ENCODE results near the gene CCDC88A. TPM values are rescaled to one million over a fixed set of nuclear protein-coding genes. Genes with fewer than 3 reads are reported as not detected.
"Not testable (repeated sequence)": the region's sequence is repeated elsewhere in the genome, so short reads cannot be mapped to it uniquely, and the experiment has no call there.

CCDC88A gene
- total RNA-seq, 1 donor from 2014 or later = 119 TPM

DNA sequence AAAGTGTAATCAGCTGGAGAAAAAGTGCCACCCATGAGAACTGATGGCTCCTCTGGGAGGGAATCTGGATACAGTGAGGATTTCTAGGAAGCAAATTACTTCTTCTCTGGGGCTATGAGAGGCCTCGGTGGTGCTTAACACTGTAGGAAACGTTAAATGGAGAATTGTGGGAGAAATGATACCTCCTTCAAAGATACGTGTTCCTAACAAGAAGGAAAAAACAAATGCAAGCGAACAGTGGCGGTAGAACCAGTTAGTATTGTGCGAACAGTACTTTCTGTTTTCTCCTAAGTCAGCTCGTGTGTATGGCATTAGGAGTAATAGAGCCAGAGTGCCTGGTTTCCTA, 150.0 kb downstream of the CCDC88A start:
- H3K27me3 ChIP-seq (ENCODE audit: low read depth) = no peaks in the 10 kb centered on the region
- H3K4me3 ChIP-seq = peak overlapping the region; percentile 83
- TF ChIP-seq, protein P1, sequence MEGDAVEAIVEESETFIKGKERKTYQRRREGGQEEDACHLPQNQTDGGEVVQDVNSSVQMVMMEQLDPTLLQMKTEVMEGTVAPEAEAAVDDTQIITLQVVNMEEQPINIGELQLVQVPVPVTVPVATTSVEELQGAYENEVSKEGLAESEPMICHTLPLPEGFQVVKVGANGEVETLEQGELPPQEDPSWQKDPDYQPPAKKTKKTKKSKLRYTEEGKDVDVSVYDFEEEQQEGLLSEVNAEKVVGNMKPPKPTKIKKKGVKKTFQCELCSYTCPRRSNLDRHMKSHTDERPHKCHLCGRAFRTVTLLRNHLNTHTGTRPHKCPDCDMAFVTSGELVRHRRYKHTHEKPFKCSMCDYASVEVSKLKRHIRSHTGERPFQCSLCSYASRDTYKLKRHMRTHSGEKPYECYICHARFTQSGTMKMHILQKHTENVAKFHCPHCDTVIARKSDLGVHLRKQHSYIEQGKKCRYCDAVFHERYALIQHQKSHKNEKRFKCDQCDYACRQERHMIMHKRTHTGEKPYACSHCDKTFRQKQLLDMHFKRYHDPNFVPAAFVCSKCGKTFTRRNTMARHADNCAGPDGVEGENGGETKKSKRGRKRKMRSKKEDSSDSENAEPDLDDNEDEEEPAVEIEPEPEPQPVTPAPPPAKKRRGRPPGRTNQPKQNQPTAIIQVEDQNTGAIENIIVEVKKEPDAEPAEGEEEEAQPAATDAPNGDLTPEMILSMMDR (IDR thresholded peaks at IDR 0.05) = no peak
- peak; percentile 7 to 29 for ATAC-seq
- H3K4me1 ChIP-seq = peaks cover 17% of the 10 kb centered on the region
- H3K9me3 ChIP-seq = no peaks in the 10 kb centered on the region
- intact Hi-C loops (cut with DNase I) = no loop called here
- DNase-seq = no peak
- H3K27ac ChIP-seq = peak overlapping the region; percentile 92
- peaks cover 18% of the 10 kb centered on the region for H3K36me3 ChIP-seq

DNA sequence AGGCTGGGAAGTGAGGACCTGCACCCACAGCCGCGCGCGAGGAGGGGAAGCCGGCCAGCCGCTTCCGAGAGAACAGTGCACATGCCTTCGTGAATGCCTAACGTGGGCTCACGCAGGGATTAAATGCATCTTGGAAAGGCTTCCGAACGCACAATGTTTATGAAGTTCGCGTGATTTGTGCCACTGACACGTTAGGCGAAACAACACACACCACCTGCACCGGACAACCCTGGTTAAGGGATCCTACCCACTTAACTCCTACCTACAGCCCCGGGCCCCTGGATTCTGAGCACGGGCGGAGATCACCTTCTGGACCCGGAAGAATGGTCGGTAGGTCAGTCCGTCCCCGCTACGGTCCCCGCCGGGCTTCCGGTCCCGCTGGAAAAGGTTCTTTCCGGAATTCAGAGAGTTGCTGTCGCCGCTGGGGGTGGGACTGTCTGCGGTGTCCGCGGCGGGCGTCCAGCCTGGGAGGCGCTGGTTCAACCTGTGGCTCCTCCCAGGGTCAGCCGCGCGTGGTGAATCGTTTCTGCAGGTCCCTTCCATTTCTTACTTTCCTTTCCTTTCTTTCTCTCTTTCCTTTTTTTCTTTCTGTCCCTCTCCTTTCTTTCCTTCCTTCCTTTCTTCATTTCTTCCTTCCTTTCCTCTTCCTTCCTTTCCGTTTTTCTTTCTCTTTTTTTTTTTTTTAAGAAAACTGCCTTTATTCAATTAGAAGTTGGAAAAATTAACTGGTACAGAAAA, 150.6 kb downstream of the CCDC88A start, which contains the start of gene MTIF2:
MTIF2 (minus strand) TSS at position 325 of the 738 bp plus-strand sequence. CDS start 5,373 bp downstream, outside the sequence.
- Histone ChIP-seq H3K27me3 (ENCODE audit: low read depth) (no peaks in the 10 kb centered on the region), H3K4me3 (peak within 1 kb of the TSS; percentile 83), H3K36me3 (peaks cover 24% of the 10 kb centered on the region), H3K9me3 (no peaks in the 10 kb centered on the region), H3K4me1 (peaks cover 17% of the 10 kb centered on the region), H3K27ac (peak within 1 kb of the TSS; percentile 92)
- DNase-seq = peak; percentile 97
- peak; percentile 99 to 100 for ATAC-seq
- TF ChIP-seq, protein P1 (IDR thresholded peaks at IDR 0.05) = no peak
- intact Hi-C loops (cut with DNase I) = no loop called here

DNA sequence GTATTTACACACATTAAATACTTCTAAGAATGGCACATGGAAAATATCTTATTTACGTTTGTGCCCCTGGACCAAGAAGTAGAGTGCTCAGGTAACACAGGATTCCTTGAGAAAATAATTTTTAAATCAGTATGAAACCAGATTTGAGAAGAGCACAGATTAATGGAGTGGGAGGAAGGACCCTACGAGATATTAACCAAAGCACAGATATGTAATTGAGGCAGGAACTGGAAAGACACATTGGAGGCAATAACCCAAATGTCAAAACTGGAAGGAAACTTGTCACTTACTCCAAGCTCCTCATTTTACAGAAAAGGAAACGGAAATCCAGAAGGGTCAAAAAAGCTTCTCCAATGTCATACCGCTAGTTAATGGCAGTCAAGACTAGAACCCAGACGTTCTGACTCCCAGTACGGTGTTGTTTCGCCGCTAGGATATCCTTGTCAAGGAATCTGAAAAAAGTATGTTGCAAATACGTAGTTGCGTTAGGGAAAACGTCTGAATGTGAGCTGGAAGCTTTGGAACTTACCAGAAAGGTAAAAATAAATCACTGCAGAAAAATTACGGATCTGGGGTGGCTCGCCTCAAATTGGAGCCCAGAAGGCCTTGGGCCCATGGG, 151.3 kb downstream of the CCDC88A start:
- TF ChIP-seq, protein P1 (IDR thresholded peaks at IDR 0.05) = no peak
- DNase-seq (no peak), ATAC-seq (peak in 1 of 2 donors; percentile 4)
- Histone ChIP-seq H3K4me3 (peak overlapping the region; percentile 83), H3K4me1 (peaks cover 17% of the 10 kb centered on the region), H3K36me3 (peaks cover 31% of the 10 kb centered on the region), H3K27ac (peak overlapping the region; percentile 92), H3K27me3 (ENCODE audit: low read depth) (no peaks in the 10 kb centered on the region), H3K9me3 (no peaks in the 10 kb centered on the region)
- intact Hi-C loops (cut with DNase I) = no loop called here

DNA sequence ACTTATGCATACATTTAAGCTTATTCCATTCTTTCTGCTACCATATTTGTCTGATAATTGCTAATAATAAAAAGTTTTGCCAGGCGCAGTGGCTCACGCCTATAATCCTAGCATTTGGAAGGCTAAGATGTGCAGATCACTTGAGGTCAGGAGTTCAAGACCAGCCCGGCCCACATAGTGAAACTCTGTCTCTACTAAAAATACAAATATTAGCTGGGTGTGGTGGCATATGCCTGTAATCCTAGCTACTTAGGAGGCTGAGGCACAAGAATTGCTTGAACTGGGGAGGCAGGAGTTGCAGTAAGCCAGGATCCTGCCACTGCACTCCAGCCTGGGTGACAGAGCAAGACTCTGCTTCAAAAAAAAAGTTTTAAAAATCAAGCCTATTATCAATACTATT, 160.1 kb downstream of the CCDC88A start:
- H3K4me1 ChIP-seq; DNase-seq; H3K27me3 ChIP-seq (ENCODE audit: low read depth); H3K4me3 ChIP-seq; intact Hi-C loops (cut with DNase I); H3K9me3 ChIP-seq; ATAC-seq; H3K27ac ChIP-seq: not testable (repeated sequence)
- H3K36me3 ChIP-seq = peaks cover 92% of the 10 kb centered on the region

DNA sequence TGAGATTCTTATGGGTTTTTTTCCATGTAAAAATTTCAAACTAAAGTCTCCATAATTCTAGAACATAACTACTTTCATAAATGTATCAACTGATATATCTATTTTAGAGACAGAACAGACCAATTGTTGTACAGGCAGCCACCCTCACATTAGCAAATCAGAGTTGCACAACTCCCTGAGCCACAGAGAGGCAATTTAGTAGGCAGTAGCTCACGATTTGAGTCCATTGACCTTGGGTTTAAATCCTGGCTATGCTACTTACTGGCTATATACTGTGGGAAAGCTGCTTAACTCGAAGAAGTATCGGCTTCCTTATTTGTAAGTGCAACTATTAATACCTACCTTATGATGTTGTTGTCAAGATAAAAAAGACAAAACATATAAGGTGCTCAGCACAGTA, 166.8 kb downstream of the CCDC88A start:
- H3K27ac ChIP-seq = no peak overlapping the region
- no peaks in the 10 kb centered on the region for H3K9me3 ChIP-seq
- DNase-seq = no peak
- TF ChIP-seq, protein P1 (IDR thresholded peaks at IDR 0.05) = no peak
- H3K4me3 ChIP-seq = no peak overlapping the region
- H3K36me3 ChIP-seq = peaks cover 83% of the 10 kb centered on the region
- no peaks in the 10 kb centered on the region for H3K27me3 ChIP-seq (ENCODE audit: low read depth)
- ATAC-seq = no peak
- intact Hi-C loops (cut with DNase I) = no loop called here
- H3K4me1 ChIP-seq = no peaks in the 10 kb centered on the region

DNA sequence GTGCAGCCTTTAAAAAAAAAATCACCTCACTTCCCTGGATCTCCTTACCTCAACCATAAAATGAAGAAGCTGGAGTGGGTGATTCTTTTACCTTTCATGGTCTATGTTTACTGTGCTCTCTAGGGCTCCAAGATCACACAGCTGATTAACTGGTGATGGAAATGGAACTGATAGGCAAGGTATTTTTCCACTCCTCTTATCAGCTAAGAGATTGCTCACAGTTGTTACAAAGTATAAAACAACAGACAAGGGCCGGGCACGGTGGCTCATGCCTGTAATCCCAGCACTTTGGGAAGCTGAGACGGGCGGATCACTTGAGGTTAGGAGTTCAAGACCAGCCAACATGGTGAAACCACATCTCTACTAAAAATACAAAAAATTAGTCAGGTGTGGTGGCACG, 172.6 kb downstream of the CCDC88A start:
- Histone ChIP-seq H3K27ac (no peak overlapping the region), H3K9me3 (no peaks in the 10 kb centered on the region), H3K4me3 (no peak overlapping the region), H3K36me3 (peaks cover 87% of the 10 kb centered on the region), H3K27me3 (ENCODE audit: low read depth) (no peaks in the 10 kb centered on the region), H3K4me1 (no peaks in the 10 kb centered on the region)
- ATAC-seq = no peak
- intact Hi-C loops (cut with DNase I) = no loop called here
- TF ChIP-seq, protein P1 (IDR thresholded peaks at IDR 0.05) = no peak
- no peak for DNase-seq
